ENCODE measurements around the gene FAF1. TPM values are rescaled to one million over a fixed set of nuclear protein-coding genes. Genes with fewer than 3 reads are reported as not detected.

FAF1 gene
- polyA plus RNA-seq, 1 of the 3 experiments (the other 2 are of a cell fraction): 8.7 TPM

- Histone ChIP-seq H3K36me3 (replicated peaks in 1 of 2; ENCODE audit: control insufficient read depth in 1 of 2, insufficient read depth in 2 of 2, low read length in 1 of 2) (peaks cover 2 to 4% of the 10 kb centered on the region in 2 experiments), H3K27ac (ENCODE audit: low read depth in 2 of 2, low read length in 1 of 2) (no peak overlapping the region), H3K9me3 (no peaks in the 10 kb centered on the region), H3K79me2 (ENCODE audit: insufficient read depth) (no peaks in the 10 kb centered on the region), H3K4me1 (ENCODE audit: control insufficient read depth in 1 of 2, insufficient read depth in 2 of 2, low read depth in 1 of 2, low read length in 1 of 2) (no peaks in the 10 kb centered on the region; a peak in 1 of 4 replicates), H2AFZ (ENCODE audit: low read depth) (no peak overlapping the region), H3F3A (replicated peaks; ENCODE audit: insufficient read depth) (no peaks in the 10 kb centered on the region), H3K4me3 (ENCODE audit: low read depth in 2 of 2, low read length in 1 of 2) (no peak overlapping the region), H4K20me1 (ENCODE audit: insufficient read depth) (no peaks in the 10 kb centered on the region), H3K9ac (no peak overlapping the region), H3K4me2 (no peak overlapping the region), H3K27me3 (ENCODE audit: insufficient read depth) (no peaks in the 10 kb centered on the region), H3K9me2 (no peaks in the 10 kb centered on the region)
- ChIA-PET POLR2A (no interaction called here), CTCF (no interaction called here)
- TF ChIP-seq, protein P1, sequence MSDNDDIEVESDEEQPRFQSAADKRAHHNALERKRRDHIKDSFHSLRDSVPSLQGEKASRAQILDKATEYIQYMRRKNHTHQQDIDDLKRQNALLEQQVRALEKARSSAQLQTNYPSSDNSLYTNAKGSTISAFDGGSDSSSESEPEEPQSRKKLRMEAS (IDR thresholded peaks at IDR 0.05; ENCODE audit: low read depth): no peak
- TF ChIP-seq RCOR1 (IDR thresholded peaks at IDR 0.05; ENCODE audit: low read length) (no peak), GABPA (IDR thresholded peaks at IDR 0.05; ENCODE audit: low read depth) (no peak), TAF1 (IDR thresholded peaks at IDR 0.05; ENCODE audit: borderline replicate concordance, low read depth, low read length) (no peak), RXRA (IDR thresholded peaks at IDR 0.05; ENCODE audit: borderline replicate concordance, low read depth) (no peak), NFIC (IDR thresholded peaks at IDR 0.05; ENCODE audit: borderline replicate concordance) (no peak), IRF3 (IDR thresholded peaks at IDR 0.05; ENCODE audit: low read depth, low read length) (no peak), RAD21 (IDR thresholded peaks at IDR 0.05; ENCODE audit: low read length) (no peak)
- 95% methylated on average over 2 of the region's 2 CpGs for WGBS (ENCODE audit: low lambda C conversion rate)
- DNase-seq: no peak
These were observed 266.2 kb downstream of the FAF1 start for GRCh38 chr1:50693829-50694228.

GRCh38 chr1:50684185-50684584 lies 275.9 kb downstream of the FAF1 start:
- no peak overlapping the region for H3K4me2 ChIP-seq
- 86% methylated on average over 3 of the region's 3 CpGs for WGBS (ENCODE audit: low lambda C conversion rate)
- H3K9ac ChIP-seq: no peak overlapping the region
- H3K36me3 ChIP-seq (replicated peaks in 1 of 2; ENCODE audit: control insufficient read depth in 1 of 2, insufficient read depth in 2 of 2, low read length in 1 of 2): no peaks in the 10 kb centered on the region
- ChIA-PET POLR2A (no interaction called here), CTCF (no interaction called here)
- H3K4me3 ChIP-seq (ENCODE audit: low read depth in 2 of 2, low read length in 1 of 2): no peak overlapping the region
- no peaks in the 10 kb centered on the region for H3K79me2 ChIP-seq (ENCODE audit: insufficient read depth)
- no peaks in the 10 kb centered on the region for H3K4me1 ChIP-seq (ENCODE audit: control insufficient read depth in 1 of 2, insufficient read depth in 2 of 2, low read depth in 1 of 2, low read length in 1 of 2)
- H3K9me3 ChIP-seq: no peaks in the 10 kb centered on the region
- TF ChIP-seq CTCF (IDR thresholded peaks at IDR 0.05): peak; percentile 16; the same call in 1 of the 2 replicates
- TF ChIP-seq GABPA (IDR thresholded peaks at IDR 0.05; ENCODE audit: low read depth): no peak
- no peak for TF ChIP-seq FOSL2 (IDR thresholded peaks at IDR 0.05; ENCODE audit: borderline replicate concordance, low read depth)
- TF ChIP-seq JUND (IDR thresholded peaks at IDR 0.05): no peak
- no peak overlapping the region for H3K27ac ChIP-seq (ENCODE audit: low read depth in 2 of 2, low read length in 1 of 2)
- DNase-seq: no peak
- no peak overlapping the region for H2AFZ ChIP-seq (ENCODE audit: low read depth)
- no peaks in the 10 kb centered on the region for H3K27me3 ChIP-seq (ENCODE audit: insufficient read depth)
- H3F3A ChIP-seq (replicated peaks; ENCODE audit: insufficient read depth): peaks cover 7% of the 10 kb centered on the region
- H3K9me2 ChIP-seq: no peaks in the 10 kb centered on the region
- no peaks in the 10 kb centered on the region for H4K20me1 ChIP-seq (ENCODE audit: insufficient read depth)
